Heart left ventricle (tissue), 13 donors: Measurements from ENCODE around the gene C1orf159.

ENCODE experiments used
- CTCF ChIP-seq, 12 donors: fragments of 200-600 bp; sonication (generic) in 4 of 12; IDR thresholded peaks; one replicate each; pipeline versions ENCODE4 v1.5.0 to v1.8.0; 2018 to 2022; ENCODE audit warnings: antibody characterized with exemption in 12 of 12, mild to moderate bottlenecking in 5 of 12
- POLR2A ChIP-seq, 2 donors: fragments of 450-650 bp; IDR thresholded peaks; one replicate each; pipeline ENCODE4 v1.6.1; 2017; ENCODE audit warnings: antibody characterized with exemption in 2 of 2, mild to moderate bottlenecking in 2 of 2, moderate library complexity in 2 of 2
- donor health status: ischemic (EF 13 %, LVEDD 7.1; RV severe dilation, severe dysfunction).
- donor health status: DM: no; HTN: yes; CAD: no.
- donor health status: DM: no; HTN: no; CAD: no.
- donor health status: ischemic (EF 25% LVEDD 6.9; RV normal size, moderate dysfunction).
- donor health status: ischemic (EF 25% LVEDD 5.7; RV mildly dilated, moderate dysfunction).
- donor health status: ischemic (EF 35%, LVEDD 5.7; RV mildly dilated, moderate dysfunction).
- donor health status: nonischemic (EF 11% LVEDD 7.7; RV severe dilation, severe dysfunction).
- donor health status: DM: yes; HTN: yes; CAD: no.
- donor health status: PGD.
- donor health status: ischemic (EF 29% LVEDD 5.4; RV normal size, mild dysfunction).
- donor health status: nonischemic (EF 23%, LVEDD 6.1; RV moderate dilation, normal function).

GRCh38 chr1:1053682-1054081, 62.2 kb downstream of the C1orf159 start:
- TF ChIP-seq POLR2A (IDR thresholded peaks at IDR 0.05) (no peak), CTCF (IDR thresholded peaks at IDR 0.05) (no peak)
